Endothelial cell of umbilical vein (primary cell): ENCODE data around the gene SLC41A3. TPM values are rescaled to one million over a fixed set of nuclear protein-coding genes. Genes with fewer than 3 reads are reported as not detected.

Experiments used
- BruUV-seq: library from RNA; stranded (reverse); fragments of 400-500 nt; replicated peaks from 2 replicates; lab custom pipeline; 2021; lab: Mats Ljungman, UMichigan
- CTCF ChIA-PET: fragments of 300-600, 350-600 bp; sonication (Branson Sonifier 250); formaldehyde crosslinking; loops from one replicate; lab custom pipeline; 2021; ENCODE audit warnings: antibody characterized with exemption, inconsistent platforms; lab: Charles Lee
- POLR2A ChIA-PET: fragments of 300-600, 350-600 bp; sonication (Branson Sonifier 250); formaldehyde crosslinking; loops from one replicate; lab custom pipeline; 2021; ENCODE audit warnings: antibody characterized with exemption, inconsistent platforms; lab: Charles Lee
- DNase-seq: peaks from one replicate; pipeline ENCODE4 v3.0.0-alpha.2; 2011; ENCODE audit warnings: low read depth, low spot score
- FAIRE-seq: peaks from 2 replicates; lab custom pipeline; 2011; peaks lifted over from hg19 to GRCh38; lab: Jason Lieb, UNC
- H2AFZ ChIP-seq: 2 replicates; pipeline ENCODE4 v1.6.0; 2012; ENCODE audit warnings: low read depth, low read length, control low read depth, inconsistent platforms
- H3K27ac ChIP-seq: 2 replicates; pipeline ENCODE4 v1.5.1; 2011; ENCODE audit warnings: low read depth, mild to moderate bottlenecking, control low read depth, low read length, moderate library complexity; ENCODE audit not compliant: insufficient read depth
- H3K27me3 ChIP-seq, 2 experiments: 2 replicates each; pipeline versions ENCODE4 v1.6.0 to v1.6.1; 2011; ENCODE audit warnings: low read length in 2 of 2, mixed read lengths in 1 of 2; ENCODE audit not compliant: control insufficient read depth in 2 of 2, insufficient read depth in 2 of 2
- H3K36me3 ChIP-seq, 2 experiments: 2 replicates in 1 of 2; 3 replicates in 1 of 2; pipeline ENCODE4 v1.5.1; 2011; ENCODE audit warnings: low read length in 2 of 2, mild to moderate bottlenecking in 1 of 2, moderate library complexity in 1 of 2; ENCODE audit not compliant: control insufficient read depth in 2 of 2, insufficient read depth in 2 of 2; ENCODE audit errors: extremely low read depth in 1 of 2
- H3K4me1 ChIP-seq: 3 replicates; pipeline ENCODE4 v1.5.1; 2011; ENCODE audit warnings: mild to moderate bottlenecking, low read length; ENCODE audit not compliant: control insufficient read depth, insufficient read depth; ENCODE audit errors: extremely low read depth
- H3K4me2 ChIP-seq: 2 replicates; pipeline ENCODE4 v1.6.1; 2011; ENCODE audit warnings: low read length, control low read depth, mixed read lengths; ENCODE audit not compliant: insufficient read depth
- H3K4me3 ChIP-seq, 3 experiments: fragments of 200-600 bp in 1 of 3; sonication (generic), shearing (Covaris generic) in 1 of 3; replicated peaks in 1 of 3; 2 replicates each; pipeline ENCODE4 v1.5.1; 2011 to 2016; ENCODE audit warnings: control low read depth in 3 of 3, low read length in 3 of 3, mild to moderate bottlenecking in 2 of 3, inconsistent platforms in 1 of 3, low read depth in 1 of 3, moderate library complexity in 1 of 3; ENCODE audit not compliant: insufficient read depth in 1 of 3
- H3K79me2 ChIP-seq: 2 replicates; pipeline ENCODE4 v1.6.0; 2012; ENCODE audit warnings: low read length, inconsistent platforms; ENCODE audit not compliant: control insufficient read depth, insufficient read depth
- H3K9ac ChIP-seq: replicated peaks from 2 replicates; pipeline ENCODE3; 2011; ENCODE audit warnings: low read length, control low read depth; ENCODE audit not compliant: insufficient read depth; ENCODE audit errors: extremely low read depth
- H3K9me1 ChIP-seq: replicated peaks from 3 replicates; pipeline ENCODE4 v1.6.0; 2011; ENCODE audit warnings: mild to moderate bottlenecking, low read length; ENCODE audit not compliant: control insufficient read depth, insufficient read depth; ENCODE audit errors: extremely low read depth
- H3K9me3 ChIP-seq: replicated peaks from 2 replicates; pipeline ENCODE4 v1.5.1; 2012; ENCODE audit warnings: low read length, inconsistent platforms; ENCODE audit not compliant: control insufficient read depth, insufficient read depth
- H4K20me1 ChIP-seq: replicated peaks from 2 replicates; pipeline ENCODE3; 2011; ENCODE audit warnings: mild to moderate bottlenecking, low read length; ENCODE audit not compliant: control insufficient read depth, insufficient read depth; ENCODE audit errors: extremely low read depth
- CTCF ChIP-seq, 2 donors: IDR thresholded peaks; 1 replicate in 1 of 2; 2 replicates in 1 of 2; pipeline ENCODE4 v1.5.1; 2011; ENCODE audit warnings: low read length in 2 of 2, mild to moderate bottlenecking in 2 of 2, moderate library complexity in 2 of 2, control low read depth in 1 of 2, inconsistent platforms in 1 of 2, low read depth in 1 of 2; ENCODE audit not compliant: insufficient read depth in 1 of 2; ENCODE audit errors: extremely low read depth in 1 of 2
- FOS ChIP-seq: IDR thresholded peaks from 2 replicates; pipeline ENCODE4 v1.6.1; 2011; ENCODE audit warnings: mild to moderate bottlenecking, low read length, moderate library complexity, borderline replicate concordance; ENCODE audit not compliant: insufficient read depth
- GATA2 ChIP-seq: IDR thresholded peaks from 2 replicates; pipeline ENCODE4 v1.7.0; 2011; ENCODE audit warnings: low read depth, mild to moderate bottlenecking, moderate library complexity, mixed read lengths, low read length; ENCODE audit not compliant: insufficient read length, insufficient read depth
- JUN ChIP-seq: IDR thresholded peaks from 2 replicates; pipeline ENCODE4 v1.6.1; 2011; ENCODE audit warnings: borderline replicate concordance, low read depth; ENCODE audit not compliant: insufficient read length, insufficient read depth
- MAX ChIP-seq: IDR thresholded peaks from 2 replicates; pipeline ENCODE4 v1.6.1; 2011; ENCODE audit not compliant: insufficient read depth, insufficient read length
- MYC ChIP-seq: IDR thresholded peaks from one replicate; pipeline ENCODE4 v1.6.1; 2011; ENCODE audit warnings: mild to moderate bottlenecking, low read depth, low read length
- POLR2A ChIP-seq: IDR thresholded peaks from 2 replicates; pipeline ENCODE4 v1.6.1; 2012; ENCODE audit warnings: low read depth, mild to moderate bottlenecking, control low read depth, low read length
- POLR2AphosphoS5 ChIP-seq: IDR thresholded peaks from 2 replicates; pipeline ENCODE4 v1.6.1; 2012; ENCODE audit warnings: low read depth, mild to moderate bottlenecking, control low read depth, low read length, moderate library complexity; ENCODE audit not compliant: insufficient read depth
- dilution Hi-C: fragments of 300-500 bp; cut with MboI; formaldehyde crosslinking; loops from one replicate; pipeline ENCODE4 v1.15.0; 2019; ENCODE audit warnings: low sequenced_read_pairs; ENCODE audit not compliant: extremely low pct_ligation_motif_present
- intact Hi-C: fragments of 100-400 bp; cut with micrococcal nuclease; formaldehyde crosslinking; loops from one replicate; pipeline ENCODE4 v1.10.0; 2022
- polyA plus RNA-seq, 4 experiments: library from polyadenylated mRNA; depleted of rRNA in 3 of 4; stranded (reverse) in 3 of 4; unstranded in 1 of 4; fragments of >200 nt; gene quantifications; 2 replicates each; pipeline versions ENCODE4 v1.2.1 to v1.2.3, GENCODE V29; 2011 to 2012; ENCODE audit warnings: missing spikeins in 1 of 4
- total RNA-seq: library from RNA; stranded (reverse); gene quantifications from 2 replicates; pipeline ENCODE4 v1.2.3, GENCODE V29; 2021

Gene SLC41A3
- total and polyA plus RNA-seq, 2 donors (not counting 3 experiments of a cell fraction or from before 2014, with no cell fraction given), result 52.5 to 118 TPM

GRCh38 chr3:126117786-126118185 lies 33.9 kb upstream of the SLC41A3 start:
- H3K9me3 ChIP-seq, result no peaks in the 10 kb centered on the region
- H3K4me1 ChIP-seq, result no peaks in the 10 kb centered on the region
- no peak overlapping the region for H2AFZ ChIP-seq
- H3K79me2 ChIP-seq, result no peaks in the 10 kb centered on the region
- H3K4me2 ChIP-seq, result no peak overlapping the region
- no peaks in the 10 kb centered on the region for H4K20me1 ChIP-seq
- H3K4me3 ChIP-seq, result no peak overlapping the region
- H3K9me1 ChIP-seq, result no peaks in the 10 kb centered on the region
- POLR2A ChIA-PET, result no interaction called here
- dilution Hi-C loops, result no loop called here
- CTCF ChIA-PET, result interaction anchor here (0.6 to 1.0 kb wide), 2 partner anchors 16 to 32 kb away, joined by 3 read pairs; no protein-coding TSS in a partner anchor
- TF ChIP-seq FOS (no peak), GATA2 (no peak), MAX (no peak)
- peaks cover 1 to 4% of the 10 kb centered on the region in 2 experiments for H3K27me3 ChIP-seq
- H3K36me3 ChIP-seq, result no peaks in the 10 kb centered on the region
- FAIRE-seq (no peak), DNase-seq (no peak)
- BruUV-seq, result no TSS peak
- no peak overlapping the region for H3K9ac ChIP-seq
- H3K27ac ChIP-seq, result no peak overlapping the region
- intact Hi-C loops, result no loop called here

- intact Hi-C loops (no loop called here), dilution Hi-C loops (no loop called here)
- Histone ChIP-seq H3K27me3 (peaks cover 1 to 4% of the 10 kb centered on the region in 2 experiments), H4K20me1 (no peaks in the 10 kb centered on the region), H3K79me2 (no peaks in the 10 kb centered on the region), H2AFZ (no peak overlapping the region), H3K9me3 (no peaks in the 10 kb centered on the region), H3K36me3 (no peaks in the 10 kb centered on the region), H3K27ac (no peak overlapping the region), H3K9ac (no peak overlapping the region), H3K4me3 (no peak overlapping the region), H3K9me1 (no peaks in the 10 kb centered on the region), H3K4me2 (no peak overlapping the region), H3K4me1 (no peaks in the 10 kb centered on the region)
- CTCF ChIA-PET, result interaction anchor here (0.6 to 1.0 kb wide), 2 partner anchors 15 to 33 kb away, joined by 3 read pairs; no protein-coding TSS in a partner anchor
- POLR2A ChIA-PET, result no interaction called here
- BruUV-seq, result no TSS peak
- no peak for TF ChIP-seq FOS
- no peak for TF ChIP-seq GATA2
- no peak for TF ChIP-seq MAX
- no peak for TF ChIP-seq JUN
- TF ChIP-seq MYC, result no peak
- no peak for TF ChIP-seq POLR2AphosphoS5
- no peak for TF ChIP-seq POLR2A
- TF ChIP-seq CTCF (IDR thresholded peaks at IDR 0.05; ENCODE audit: extremely low read depth in 1 of 2, insufficient read depth in 1 of 2, low read depth in 1 of 2, low read length in 2 of 2), result no peak
- no peak for DNase-seq
- no peak for FAIRE-seq
Observed at GRCh38 chr3:126117212-126117611, 33.3 kb upstream of the SLC41A3 start.
